Uterus (tissue), 4 donors: ENCODE results near the gene SLC9A1. TPM values are rescaled to one million over a fixed set of nuclear protein-coding genes. Genes with fewer than 3 reads are reported as not detected.

Experiments
- DNase-seq, 2 donors: peaks; one replicate each; pipeline ENCODE4 v3.0.0-alpha.2; 2019 to 2020
- H3K27ac ChIP-seq, 2 donors: fragments of 200-600 bp; sonication (generic); 1 replicate in 1 of 2; 2 replicates in 1 of 2; pipeline ENCODE4 v1.5.1; 2016 to 2018
- H3K27me3 ChIP-seq, 2 donors: fragments of 200-600 bp; sonication (generic); one replicate each; pipeline ENCODE4 v1.5.1; 2018 to 2019; ENCODE audit warnings: control low read depth in 1 of 2
- H3K36me3 ChIP-seq, 2 donors: fragments of 200-600 bp; sonication (generic); one replicate each; pipeline ENCODE4 v1.5.1; 2019; ENCODE audit warnings: control low read depth in 1 of 2
- H3K4me1 ChIP-seq, 2 donors: fragments of 200-600 bp; sonication (generic); one replicate each; pipeline ENCODE4 v1.5.1; 2018 to 2019; ENCODE audit warnings: control low read depth in 1 of 2
- H3K4me3 ChIP-seq, 2 donors: fragments of 200-600 bp; sonication (generic); 1 replicate in 1 of 2; 2 replicates in 1 of 2; pipeline ENCODE4 v1.5.1; 2018 to 2019; ENCODE audit warnings: mild to moderate bottlenecking in 1 of 2
- H3K9me3 ChIP-seq, 2 donors: fragments of 200-600 bp; sonication (generic); one replicate each; pipeline ENCODE4 v1.5.1; 2019; ENCODE audit warnings: control low read depth in 1 of 2
- CTCF ChIP-seq, 4 experiments: fragments of 200-600 bp in 2 of 4; fragments of 450-650 bp in 2 of 4; sonication (generic) in 2 of 4; IDR thresholded peaks; one replicate each; pipeline ENCODE4 v1.5.1; 2016 to 2019; ENCODE audit warnings: antibody characterized with exemption in 4 of 4, mild to moderate bottlenecking in 2 of 4, moderate library complexity in 1 of 4
- POLR2A ChIP-seq, 2 donors: fragments of 450-650 bp; IDR thresholded peaks; one replicate each; pipeline ENCODE4 v1.6.1; 2016; ENCODE audit warnings: antibody characterized with exemption in 2 of 2, mild to moderate bottlenecking in 1 of 2, moderate library complexity in 1 of 2
- intact Hi-C: fragments of 100-400 bp; cut with DNase I; formaldehyde crosslinking; loops from one replicate; pipeline ENCODE4 v1.15.1; 2023; ENCODE audit warnings: low total_unique reads
- total RNA-seq, 4 donors: library from RNA; depleted of rRNA in 3 of 4; stranded (reverse); fragments of >200 nt in 3 of 4; gene quantifications; one replicate each; pipeline versions ENCODE4 v1.1.0 to v1.2.4, GENCODE V29; 2014 to 2023
- donor health status: DM: yes; HTN: yes; CAD: no.

SLC9A1 gene
- total RNA-seq, 4 donors from 2014 or later, result 3.1 to 33.6 (median 18.4) TPM

GRCh38 chr1:27053977-27054753, 100.8 kb downstream of the SLC9A1 start:
- no peak for DNase-seq
- no peak for TF ChIP-seq CTCF (IDR thresholded peaks at IDR 0.05)
- no peak for TF ChIP-seq POLR2A (IDR thresholded peaks at IDR 0.05)
- intact Hi-C loops, result no loop called here
- no peaks in the 10 kb centered on the region for H3K36me3 ChIP-seq
- H3K27ac ChIP-seq, result no peak overlapping the region
- H3K4me3 ChIP-seq, result no peak overlapping the region
- no peaks in the 10 kb centered on the region for H3K9me3 ChIP-seq
- no peaks in the 10 kb centered on the region for H3K4me1 ChIP-seq
- H3K27me3 ChIP-seq, result no peaks in the 10 kb centered on the region

- intact Hi-C loops, result no loop called here
- Histone ChIP-seq H3K4me3 (no peak overlapping the region), H3K27ac (no peak overlapping the region), H3K36me3 (no peaks in the 10 kb centered on the region), H3K4me1 (no peaks in the 10 kb centered on the region), H3K9me3 (no peaks in the 10 kb centered on the region), H3K27me3 (no peaks in the 10 kb centered on the region)
- DNase-seq, result no peak
- no peak for TF ChIP-seq CTCF (IDR thresholded peaks at IDR 0.05)
- no peak for TF ChIP-seq POLR2A (IDR thresholded peaks at IDR 0.05)
These were observed 102.4 kb downstream of the SLC9A1 start for GRCh38 chr1:27052527-27052926.

- DNase-seq, result no peak
- Histone ChIP-seq H3K27ac (no peak overlapping the region), H3K4me1 (no peaks in the 10 kb centered on the region), H3K27me3 (no peaks in the 10 kb centered on the region), H3K4me3 (no peak overlapping the region), H3K36me3 (no peaks in the 10 kb centered on the region), H3K9me3 (no peaks in the 10 kb centered on the region)
- intact Hi-C loops, result loop anchor here (10.0 kb wide), 1 partner anchor 235 kb away; no protein-coding TSS in a partner anchor
- no peak for TF ChIP-seq POLR2A (IDR thresholded peaks at IDR 0.05)
- TF ChIP-seq CTCF (IDR thresholded peaks at IDR 0.05), result no peak
These were observed 105.3 kb downstream of the SLC9A1 start for GRCh38 chr1:27049607-27050006.

- no peaks in the 10 kb centered on the region for H3K4me1 ChIP-seq
- no peak for TF ChIP-seq POLR2A (IDR thresholded peaks at IDR 0.05)
- no peak for TF ChIP-seq CTCF (IDR thresholded peaks at IDR 0.05)
- no peaks in the 10 kb centered on the region for H3K27me3 ChIP-seq
- DNase-seq, result no peak
- H3K27ac ChIP-seq, result no peak overlapping the region
- intact Hi-C loops, result loop anchor here (10.0 kb wide), 1 partner anchor 236 kb away; no protein-coding TSS in a partner anchor
- H3K36me3 ChIP-seq, result no peaks in the 10 kb centered on the region
- no peak overlapping the region for H3K4me3 ChIP-seq
- no peaks in the 10 kb centered on the region for H3K9me3 ChIP-seq
These were observed 105.8 kb downstream of the SLC9A1 start for GRCh38 chr1:27049100-27049499.

Other genes starting within 250 kb of the SLC9A1 start
- not detected for gene NR0B2, start 241.2 kb downstream of the SLC9A1 start, total RNA-seq
- 100 to 1,000 TPM in 1 of 4 donors, 10 to 100 TPM in 3; 20.6 to 133 (median 41.0) TPM for gene NUDC, start 233.4 kb downstream of the SLC9A1 start, total RNA-seq
- gene KDF1, start 194.7 kb downstream of the SLC9A1 start, total RNA-seq, result 1 to 10 TPM in 1 of 4 donors, not detected in 3; 1.9 TPM
- gene TRNP1, start 161.4 kb downstream of the SLC9A1 start, total RNA-seq, result 10 to 100 TPM in 2 of 4 donors, 1 to 10 TPM in 2; 1.5 to 11.9 (median 7.2) TPM
- gene TENT5B, start 142.3 kb downstream of the SLC9A1 start, total RNA-seq, result 10 to 100 TPM in 2 of 4 donors, 1 to 10 TPM in 2; 3.2 to 30.0 (median 11.9) TPM
- gene WDTC1, start 79.5 kb upstream of the SLC9A1 start, total RNA-seq, result 10 to 100 TPM in 3 of 4 donors, 1 to 10 TPM in 1; 5.6 to 45.8 (median 34.2) TPM
- 10 to 100 TPM in 2 of 4 donors, 1 to 10 TPM in 2; 9.7 to 43.9 (median 18.6) TPM for gene TMEM222, start 167.0 kb upstream of the SLC9A1 start, total RNA-seq
- gene SYTL1, start 186.9 kb upstream of the SLC9A1 start, total RNA-seq, result 10 to 100 TPM in 1 of 4 donors, 1 to 10 TPM in 2, not detected in 1; 1.6 to 11.3 (median 4.8) TPM
- gene MAP3K6, start 211.8 kb upstream of the SLC9A1 start, total RNA-seq, result 100 to 1,000 TPM in 1 of 4 donors, 10 to 100 TPM in 3; 10.9 to 124 (median 16.5) TPM
- 1 to 10 TPM in 3 of 4 donors, not detected in 1; 2.1 to 4.7 (median 2.4) TPM for gene FCN3, start 219.7 kb upstream of the SLC9A1 start, total RNA-seq
- gene CD164L2, start 228.2 kb upstream of the SLC9A1 start, total RNA-seq, result under 1 TPM in 1 of 4 donors, not detected in 3; 0.69 TPM
- 1 to 10 TPM in 1 of 4 donors, under 1 TPM in 1, not detected in 2; 0.55 to 1.9 TPM for gene GPR3, start 237.5 kb upstream of the SLC9A1 start, total RNA-seq